Mucosa of gallbladder (tissue), 1 donor: ENCODE measurements around the gene ERC1. TPM values are rescaled to one million over a fixed set of nuclear protein-coding genes. Genes with fewer than 3 reads are reported as not detected.
A peak's percentile ranks its signal among the peaks of the same experiment; 100 is the strongest.
"Not testable (repeated sequence)": the region's sequence is repeated elsewhere in the genome, so short reads cannot be mapped to it uniquely, and the experiment has no call there.

Experiments used
- DNase-seq: peaks from one replicate; pipeline ENCODE4 v3.0.0-alpha.2; 2020; ENCODE audit warnings: low spot score
- total RNA-seq: library from RNA; stranded (reverse); gene quantifications from one replicate; pipeline ENCODE4 v1.2.1, GENCODE V29; 2021
- donor health status: DM: no; HTN: no; CAD: no.

ERC1 gene
- total RNA-seq, 1 donor from 2014 or later, result 59.4 TPM

GRCh38 chr12:1318327-1319031, 327.5 kb downstream of the ERC1 start:
- DNase-seq, result peak; percentile 16

GRCh38 chr12:1319212-1319611, 328.2 kb downstream of the ERC1 start:
- no peak for DNase-seq

GRCh38 chr12:1320021-1320420, 329.0 kb downstream of the ERC1 start:
- no peak for DNase-seq

- no peak for DNase-seq
Measured at GRCh38 chr12:1322821-1323220, 331.8 kb downstream of the ERC1 start.

- no peak for DNase-seq
Measured at GRCh38 chr12:1324099-1324498, 333.1 kb downstream of the ERC1 start.

GRCh38 chr12:1324910-1325309, 333.9 kb downstream of the ERC1 start:
- DNase-seq, result no peak

- DNase-seq, result no peak
Measured at GRCh38 chr12:1325666-1326065, 334.6 kb downstream of the ERC1 start.

- DNase-seq, result no peak
Measured at GRCh38 chr12:1326258-1326657, 335.2 kb downstream of the ERC1 start.

GRCh38 chr12:1328391-1328790, 337.4 kb downstream of the ERC1 start:
- peak; percentile 30 for DNase-seq

- no peak for DNase-seq
Measured at GRCh38 chr12:1329784-1330476, 338.9 kb downstream of the ERC1 start.

- no peak for DNase-seq
Measured at GRCh38 chr12:1330477-1330827, 339.4 kb downstream of the ERC1 start.

- DNase-seq, result peak; percentile 85
Measured at GRCh38 chr12:1332327-1332726, 341.3 kb downstream of the ERC1 start.

- no peak for DNase-seq
Measured at GRCh38 chr12:1338483-1339177, 347.6 kb downstream of the ERC1 start.

GRCh38 chr12:1339178-1339541, 348.1 kb downstream of the ERC1 start:
- DNase-seq, result not testable (repeated sequence)

GRCh38 chr12:1339618-1340319, 348.7 kb downstream of the ERC1 start:
- no peak for DNase-seq

GRCh38 chr12:1341270-1341669, 350.2 kb downstream of the ERC1 start:
- not testable (repeated sequence) for DNase-seq

- DNase-seq, result no peak
Measured at GRCh38 chr12:1343422-1343821, 352.4 kb downstream of the ERC1 start.

- no peak for DNase-seq
Measured at GRCh38 chr12:1344245-1344644, 353.2 kb downstream of the ERC1 start.

- no peak for DNase-seq
Measured at GRCh38 chr12:1346126-1346525, 355.1 kb downstream of the ERC1 start.

- no peak for DNase-seq
Measured at GRCh38 chr12:1347294-1347693, 356.3 kb downstream of the ERC1 start.

GRCh38 chr12:1348606-1349005, 357.6 kb downstream of the ERC1 start:
- DNase-seq, result no peak
